ENCODE measurements around the gene SGO2.

GRCh38 chr2:200525882-200526651, at the start of gene SGO2:
- TF ChIP-seq EZH2phosphoT487 (conservative IDR thresholded peaks at IDR 0.05; ENCODE audit: low read length) (no peak), CTCF (IDR thresholded peaks at IDR 0.05; ENCODE audit: insufficient read depth, low read length, poor library complexity, severe bottlenecking) (no peak)

Measured in SU-DHL-6 (cell line).